ENCODE data around the gene BARX1.

The BARX1 gene

DNA sequence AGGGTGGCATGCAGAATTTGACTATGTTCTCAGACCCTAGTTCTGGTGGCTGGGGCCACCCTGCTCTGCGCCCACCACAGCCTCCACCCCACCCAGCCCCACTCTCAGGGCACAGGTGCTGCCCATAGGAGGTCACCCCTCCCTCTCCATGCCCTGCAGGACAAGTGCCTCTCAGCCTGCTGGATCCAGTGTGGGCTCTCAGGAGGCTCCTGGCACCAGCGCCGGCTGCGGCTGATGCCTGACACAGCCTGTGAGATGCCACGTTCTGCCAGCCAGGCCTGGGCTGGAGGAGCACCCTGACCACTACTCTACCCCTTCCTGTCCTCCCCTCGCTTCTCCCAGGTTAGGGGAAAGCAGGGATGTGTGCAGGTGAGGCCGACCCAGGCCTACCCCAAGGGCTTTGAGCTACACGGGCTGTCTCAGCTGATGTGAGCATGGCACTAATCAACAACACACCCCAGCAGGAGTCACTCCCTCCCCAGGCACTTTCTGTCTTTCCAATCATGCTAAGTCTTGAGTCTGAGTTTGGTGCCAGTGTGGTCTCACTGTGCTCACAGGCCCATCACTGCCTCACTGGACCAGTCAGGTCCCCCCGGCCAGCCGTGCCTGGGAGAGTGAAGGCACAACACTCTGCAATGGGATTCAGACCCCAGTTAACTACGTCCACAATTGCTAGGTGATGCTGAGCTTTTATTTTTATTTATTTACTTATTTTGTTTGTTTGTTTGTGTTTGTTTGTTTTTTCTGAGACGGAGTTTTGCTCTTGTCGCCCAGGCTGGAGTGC, 12.1 kb upstream of the BARX1 start:
- ChIA-PET CTCF (interaction anchor here (1.8 to 6.4 kb wide), 3 partner anchors 47 to 287 kb away, joined by 6 to 96 read pairs (median 7); no protein-coding TSS in a partner anchor), POLR2A (interaction anchor here (0.6 kb wide), 1 partner anchor 68 kb away, joined by 3 read pairs; no protein-coding TSS in a partner anchor)
- H3K9me3 ChIP-seq (ENCODE audit: control insufficient read depth, insufficient read depth, low read depth, low read length) = no peaks in the 10 kb centered on the region
- no peak for TF ChIP-seq GLIS1 (tag by site-specific recombination; IDR thresholded peaks at IDR 0.05)
- no peak for TF ChIP-seq ZNF391 (tag by site-specific recombination; IDR thresholded peaks at IDR 0.05; ENCODE audit: borderline replicate concordance, low read depth)
- TF ChIP-seq ZFP41 (tag by site-specific recombination; IDR thresholded peaks at IDR 0.05; ENCODE audit: borderline replicate concordance) = no peak
- TF ChIP-seq, protein P1, sequence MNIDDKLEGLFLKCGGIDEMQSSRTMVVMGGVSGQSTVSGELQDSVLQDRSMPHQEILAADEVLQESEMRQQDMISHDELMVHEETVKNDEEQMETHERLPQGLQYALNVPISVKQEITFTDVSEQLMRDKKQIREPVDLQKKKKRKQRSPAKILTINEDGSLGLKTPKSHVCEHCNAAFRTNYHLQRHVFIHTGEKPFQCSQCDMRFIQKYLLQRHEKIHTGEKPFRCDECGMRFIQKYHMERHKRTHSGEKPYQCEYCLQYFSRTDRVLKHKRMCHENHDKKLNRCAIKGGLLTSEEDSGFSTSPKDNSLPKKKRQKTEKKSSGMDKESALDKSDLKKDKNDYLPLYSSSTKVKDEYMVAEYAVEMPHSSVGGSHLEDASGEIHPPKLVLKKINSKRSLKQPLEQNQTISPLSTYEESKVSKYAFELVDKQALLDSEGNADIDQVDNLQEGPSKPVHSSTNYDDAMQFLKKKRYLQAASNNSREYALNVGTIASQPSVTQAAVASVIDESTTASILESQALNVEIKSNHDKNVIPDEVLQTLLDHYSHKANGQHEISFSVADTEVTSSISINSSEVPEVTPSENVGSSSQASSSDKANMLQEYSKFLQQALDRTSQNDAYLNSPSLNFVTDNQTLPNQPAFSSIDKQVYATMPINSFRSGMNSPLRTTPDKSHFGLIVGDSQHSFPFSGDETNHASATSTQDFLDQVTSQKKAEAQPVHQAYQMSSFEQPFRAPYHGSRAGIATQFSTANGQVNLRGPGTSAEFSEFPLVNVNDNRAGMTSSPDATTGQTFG (tag by site-specific recombination; IDR thresholded peaks at IDR 0.05; ENCODE audit: borderline replicate concordance) = no peak
- no peak for TF ChIP-seq ZEB2 (tag by site-specific recombination; IDR thresholded peaks at IDR 0.05)
- no peaks in the 10 kb centered on the region for H3K36me3 ChIP-seq (ENCODE audit: control insufficient read depth in 2 of 2, insufficient read depth in 1 of 2, low read length in 2 of 2)
- H3K27ac ChIP-seq (ENCODE audit: extremely low read depth, low read depth, low read length) = no peak overlapping the region
- H3K4me1 ChIP-seq (ENCODE audit: control insufficient read depth, insufficient read depth, low read length) = no peaks in the 10 kb centered on the region
- H3K4me3 ChIP-seq (ENCODE audit: low read depth, low read length) = no peak overlapping the region

DNA sequence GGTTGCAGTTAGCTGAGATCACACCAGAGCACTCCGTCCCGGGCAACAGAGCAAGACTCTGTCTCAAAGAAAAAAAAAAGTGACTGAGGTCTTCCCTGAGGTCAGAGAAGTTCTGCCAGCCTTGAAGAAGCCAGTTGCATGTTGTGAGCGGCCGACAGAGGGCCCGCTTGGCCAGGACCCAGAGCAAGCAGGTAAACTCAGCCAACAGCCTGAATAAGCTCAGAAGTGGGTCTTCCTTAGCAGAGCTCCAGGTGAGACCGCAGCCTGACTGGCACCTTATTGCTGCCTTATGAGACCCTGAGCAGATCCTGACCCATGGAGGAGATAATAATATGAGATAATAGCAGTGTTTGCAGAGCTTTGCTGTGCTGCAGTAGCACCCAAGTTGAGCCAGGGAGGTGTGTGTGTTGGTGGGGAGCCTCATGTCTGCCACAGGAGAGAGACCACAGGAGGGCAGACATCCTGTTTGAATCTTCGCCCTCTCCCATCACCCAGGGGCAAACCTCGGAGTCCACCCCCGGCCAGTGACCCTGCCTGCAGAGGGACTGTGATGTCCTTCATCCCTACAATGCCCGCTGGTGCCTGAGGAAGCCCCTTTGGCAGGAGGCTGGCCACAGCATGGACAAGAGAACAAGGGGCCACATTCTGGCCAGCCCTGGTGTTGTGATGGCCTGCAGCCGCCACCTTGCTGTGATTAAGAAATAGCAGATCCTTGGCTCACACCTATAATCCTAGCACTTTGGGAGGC, 10.8 kb upstream of the BARX1 start:
- no peak overlapping the region for H3K27ac ChIP-seq (ENCODE audit: extremely low read depth, low read depth, low read length)
- TF ChIP-seq GLIS1 (tag by site-specific recombination; IDR thresholded peaks at IDR 0.05) (no peak), ZNF610 (tag by site-specific recombination; IDR thresholded peaks at IDR 0.05; ENCODE audit: borderline replicate concordance) (no peak), ZNF416 (tag by site-specific recombination; IDR thresholded peaks at IDR 0.05) (no peak), ZNF747 (tag by site-specific recombination; IDR thresholded peaks at IDR 0.05) (no peak), ZFP69B (tag by site-specific recombination; IDR thresholded peaks at IDR 0.05) (no peak), ZNF354C (tag by site-specific recombination; IDR thresholded peaks at IDR 0.05; ENCODE audit: borderline replicate concordance, low read depth) (no peak), ZNF670 (tag by site-specific recombination; IDR thresholded peaks at IDR 0.05; ENCODE audit: low read depth) (no peak), ZIC2 (tag by site-specific recombination; IDR thresholded peaks at IDR 0.05) (no peak), ZNF544 (tag by site-specific recombination; IDR thresholded peaks at IDR 0.05) (no peak), MYNN (tag by site-specific recombination; IDR thresholded peaks at IDR 0.05; ENCODE audit: borderline replicate concordance) (no peak), ZNF791 (tag by site-specific recombination; IDR thresholded peaks at IDR 0.05) (no peak), GLI2 (tag by site-specific recombination; IDR thresholded peaks at IDR 0.05; ENCODE audit: borderline replicate concordance, low read depth) (no peak), KLF10 (tag by site-specific recombination; IDR thresholded peaks at IDR 0.05) (no peak), ZNF239 (tag by site-specific recombination; IDR thresholded peaks at IDR 0.05) (no peak)
- TF ChIP-seq, protein P2, sequence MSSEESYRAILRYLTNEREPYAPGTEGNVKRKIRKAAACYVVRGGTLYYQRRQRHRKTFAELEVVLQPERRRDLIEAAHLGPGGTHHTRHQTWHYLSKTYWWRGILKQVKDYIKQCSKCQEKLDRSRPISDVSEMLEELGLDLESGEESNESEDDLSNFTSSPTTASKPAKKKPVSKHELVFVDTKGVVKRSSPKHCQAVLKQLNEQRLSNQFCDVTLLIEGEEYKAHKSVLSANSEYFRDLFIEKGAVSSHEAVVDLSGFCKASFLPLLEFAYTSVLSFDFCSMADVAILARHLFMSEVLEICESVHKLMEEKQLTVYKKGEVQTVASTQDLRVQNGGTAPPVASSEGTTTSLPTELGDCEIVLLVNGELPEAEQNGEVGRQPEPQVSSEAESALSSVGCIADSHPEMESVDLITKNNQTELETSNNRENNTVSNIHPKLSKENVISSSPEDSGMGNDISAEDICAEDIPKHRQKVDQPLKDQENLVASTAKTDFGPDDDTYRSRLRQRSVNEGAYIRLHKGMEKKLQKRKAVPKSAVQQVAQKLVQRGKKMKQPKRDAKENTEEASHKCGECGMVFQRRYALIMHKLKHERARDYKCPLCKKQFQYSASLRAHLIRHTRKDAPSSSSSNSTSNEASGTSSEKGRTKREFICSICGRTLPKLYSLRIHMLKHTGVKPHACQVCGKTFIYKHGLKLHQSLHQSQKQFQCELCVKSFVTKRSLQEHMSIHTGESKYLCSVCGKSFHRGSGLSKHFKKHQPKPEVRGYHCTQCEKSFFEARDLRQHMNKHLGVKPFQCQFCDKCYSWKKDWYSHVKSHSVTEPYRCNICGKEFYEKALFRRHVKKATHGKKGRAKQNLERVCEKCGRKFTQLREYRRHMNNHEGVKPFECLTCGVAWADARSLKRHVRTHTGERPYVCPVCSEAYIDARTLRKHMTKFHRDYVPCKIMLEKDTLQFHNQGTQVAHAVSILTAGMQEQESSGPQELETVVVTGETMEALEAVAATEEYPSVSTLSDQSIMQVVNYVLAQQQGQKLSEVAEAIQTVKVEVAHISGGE (tag by site-specific recombination; conservative IDR thresholded peaks at IDR 0.05; ENCODE audit: low read depth) = no peak
- TF ChIP-seq, protein P3, sequence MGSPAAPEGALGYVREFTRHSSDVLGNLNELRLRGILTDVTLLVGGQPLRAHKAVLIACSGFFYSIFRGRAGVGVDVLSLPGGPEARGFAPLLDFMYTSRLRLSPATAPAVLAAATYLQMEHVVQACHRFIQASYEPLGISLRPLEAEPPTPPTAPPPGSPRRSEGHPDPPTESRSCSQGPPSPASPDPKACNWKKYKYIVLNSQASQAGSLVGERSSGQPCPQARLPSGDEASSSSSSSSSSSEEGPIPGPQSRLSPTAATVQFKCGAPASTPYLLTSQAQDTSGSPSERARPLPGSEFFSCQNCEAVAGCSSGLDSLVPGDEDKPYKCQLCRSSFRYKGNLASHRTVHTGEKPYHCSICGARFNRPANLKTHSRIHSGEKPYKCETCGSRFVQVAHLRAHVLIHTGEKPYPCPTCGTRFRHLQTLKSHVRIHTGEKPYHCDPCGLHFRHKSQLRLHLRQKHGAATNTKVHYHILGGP (tag by site-specific recombination; IDR thresholded peaks at IDR 0.05) = no peak
- TF ChIP-seq, protein P1 (tag by site-specific recombination; IDR thresholded peaks at IDR 0.05; ENCODE audit: borderline replicate concordance) = no peak
- TF ChIP-seq, protein P4, sequence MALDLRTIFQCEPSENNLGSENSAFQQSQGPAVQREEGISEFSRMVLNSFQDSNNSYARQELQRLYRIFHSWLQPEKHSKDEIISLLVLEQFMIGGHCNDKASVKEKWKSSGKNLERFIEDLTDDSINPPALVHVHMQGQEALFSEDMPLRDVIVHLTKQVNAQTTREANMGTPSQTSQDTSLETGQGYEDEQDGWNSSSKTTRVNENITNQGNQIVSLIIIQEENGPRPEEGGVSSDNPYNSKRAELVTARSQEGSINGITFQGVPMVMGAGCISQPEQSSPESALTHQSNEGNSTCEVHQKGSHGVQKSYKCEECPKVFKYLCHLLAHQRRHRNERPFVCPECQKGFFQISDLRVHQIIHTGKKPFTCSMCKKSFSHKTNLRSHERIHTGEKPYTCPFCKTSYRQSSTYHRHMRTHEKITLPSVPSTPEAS (tag by site-specific recombination; IDR thresholded peaks at IDR 0.05) = no peak
- no peaks in the 10 kb centered on the region for H3K36me3 ChIP-seq (ENCODE audit: control insufficient read depth in 2 of 2, insufficient read depth in 1 of 2, low read length in 2 of 2)
- no peaks in the 10 kb centered on the region for H3K9me3 ChIP-seq (ENCODE audit: control insufficient read depth, insufficient read depth, low read depth, low read length)
- H3K4me3 ChIP-seq (ENCODE audit: low read depth, low read length) = no peak overlapping the region
- ChIA-PET POLR2A (no interaction called here), CTCF (interaction anchor here (0.6 to 6.4 kb wide), 3 partner anchors 49 to 286 kb away, joined by 3 to 96 read pairs (median 3); no protein-coding TSS in a partner anchor)
- no peaks in the 10 kb centered on the region for H3K4me1 ChIP-seq (ENCODE audit: control insufficient read depth, insufficient read depth, low read length)
